Ovary (tissue), 3 donors: ENCODE data around the gene SAP30L.

Experiments used
- EP300 ChIP-seq: sonication (generic); formaldehyde crosslinking; IDR thresholded peaks from one replicate; pipeline ENCODE4 v1.6.1; 2017; ENCODE audit warnings: antibody characterized with exemption
- POLR2A ChIP-seq: fragments of 450-650 bp; IDR thresholded peaks from one replicate; pipeline ENCODE4 v1.6.1; 2017; ENCODE audit warnings: antibody characterized with exemption, mild to moderate bottlenecking, moderate library complexity
- TF ChIP-seq, protein P1 (sequence below), 3 donors: fragments of 450-650 bp in 2 of 3; fragments of 200-600 bp in 1 of 3; IDR thresholded peaks; one replicate each; pipeline versions ENCODE4 v1.5.1 to v1.8.0; 2016 to 2022; ENCODE audit warnings: antibody characterized with exemption in 3 of 3, mild to moderate bottlenecking in 1 of 3
- donor health status: DM: no; HTN: no; CAD: no.

DNA sequence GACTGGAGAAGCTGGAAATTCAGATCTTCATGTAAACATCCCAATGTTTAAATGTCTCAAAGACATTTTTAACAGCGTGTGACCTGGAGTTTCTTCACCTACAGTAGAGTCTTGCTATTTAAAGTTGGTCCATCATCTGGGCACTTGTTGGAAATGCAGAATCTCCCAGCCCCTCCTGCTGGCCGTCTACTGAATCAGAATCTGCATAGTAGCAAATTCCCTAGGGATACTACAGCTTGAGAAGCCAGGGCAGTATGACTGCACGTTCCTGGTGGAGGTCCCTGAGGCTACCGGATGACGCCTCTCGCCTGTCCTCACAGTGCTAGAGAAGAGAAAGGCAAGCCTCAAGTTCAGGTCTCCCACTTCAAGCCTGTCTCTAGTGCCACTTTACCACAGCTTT, 15.7 kb downstream of the SAP30L start:
- TF ChIP-seq POLR2A: no peak
- TF ChIP-seq, protein P1, sequence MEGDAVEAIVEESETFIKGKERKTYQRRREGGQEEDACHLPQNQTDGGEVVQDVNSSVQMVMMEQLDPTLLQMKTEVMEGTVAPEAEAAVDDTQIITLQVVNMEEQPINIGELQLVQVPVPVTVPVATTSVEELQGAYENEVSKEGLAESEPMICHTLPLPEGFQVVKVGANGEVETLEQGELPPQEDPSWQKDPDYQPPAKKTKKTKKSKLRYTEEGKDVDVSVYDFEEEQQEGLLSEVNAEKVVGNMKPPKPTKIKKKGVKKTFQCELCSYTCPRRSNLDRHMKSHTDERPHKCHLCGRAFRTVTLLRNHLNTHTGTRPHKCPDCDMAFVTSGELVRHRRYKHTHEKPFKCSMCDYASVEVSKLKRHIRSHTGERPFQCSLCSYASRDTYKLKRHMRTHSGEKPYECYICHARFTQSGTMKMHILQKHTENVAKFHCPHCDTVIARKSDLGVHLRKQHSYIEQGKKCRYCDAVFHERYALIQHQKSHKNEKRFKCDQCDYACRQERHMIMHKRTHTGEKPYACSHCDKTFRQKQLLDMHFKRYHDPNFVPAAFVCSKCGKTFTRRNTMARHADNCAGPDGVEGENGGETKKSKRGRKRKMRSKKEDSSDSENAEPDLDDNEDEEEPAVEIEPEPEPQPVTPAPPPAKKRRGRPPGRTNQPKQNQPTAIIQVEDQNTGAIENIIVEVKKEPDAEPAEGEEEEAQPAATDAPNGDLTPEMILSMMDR (IDR thresholded peaks at IDR 0.05): no peak
- no peak for TF ChIP-seq EP300
